ENCODE results near the gene CHPF2.

The CHPF2 gene

GRCh38 chr7:151240942-151241754 is 8.9 kb downstream of the CHPF2 start:
- TF ChIP-seq CTCF (IDR thresholded peaks at IDR 0.05; ENCODE audit: extremely low read depth, missing control alignments) = no peak
- no peak for DNase-seq (ENCODE audit: low spot score)

GRCh38 chr7:151241755-151242096 is 9.4 kb downstream of the CHPF2 start:
- no peak for TF ChIP-seq CTCF (IDR thresholded peaks at IDR 0.05; ENCODE audit: extremely low read depth, missing control alignments)

GRCh38 chr7:151242159-151243044 is 10.1 kb downstream of the CHPF2 start:
- DNase-seq (ENCODE audit: low spot score) = no peak
- no peak for TF ChIP-seq CTCF (IDR thresholded peaks at IDR 0.05; ENCODE audit: extremely low read depth, missing control alignments)

More at GRCh38 chr7:151241755-151242096, 9.4 kb downstream of the CHPF2 start:
- no peak for DNase-seq (ENCODE audit: low spot score)

- no peak for DNase-seq (ENCODE audit: low spot score)
- TF ChIP-seq CTCF (IDR thresholded peaks at IDR 0.05; ENCODE audit: extremely low read depth, missing control alignments) = no peak
Observed at GRCh38 chr7:151243045-151243349, 10.7 kb downstream of the CHPF2 start.

GRCh38 chr7:151243408-151244195 is 11.3 kb downstream of the CHPF2 start:
- DNase-seq (ENCODE audit: low spot score) = peak; percentile 78
- TF ChIP-seq CTCF (IDR thresholded peaks at IDR 0.05; ENCODE audit: extremely low read depth, missing control alignments) = no peak

GRCh38 chr7:151244196-151244840 is 12.0 kb downstream of the CHPF2 start:
- TF ChIP-seq CTCF (IDR thresholded peaks at IDR 0.05; ENCODE audit: extremely low read depth, missing control alignments) = peak; percentile 85
- DNase-seq (ENCODE audit: low spot score) = peak; percentile 89

Measured in GM20000 (cell line).